HS-27A (cell line): ENCODE data around the gene CHN2.
"Not testable (repeated sequence)": the region's sequence is repeated elsewhere in the genome, so short reads cannot be mapped to it uniquely, and the experiment has no call there.

ENCODE experiments used
- DNase-seq: peaks from one replicate; pipeline ENCODE4 v3.0.0-alpha.2; 2012; ENCODE audit warnings: low read depth, missing footprints

Gene CHN2

DNA sequence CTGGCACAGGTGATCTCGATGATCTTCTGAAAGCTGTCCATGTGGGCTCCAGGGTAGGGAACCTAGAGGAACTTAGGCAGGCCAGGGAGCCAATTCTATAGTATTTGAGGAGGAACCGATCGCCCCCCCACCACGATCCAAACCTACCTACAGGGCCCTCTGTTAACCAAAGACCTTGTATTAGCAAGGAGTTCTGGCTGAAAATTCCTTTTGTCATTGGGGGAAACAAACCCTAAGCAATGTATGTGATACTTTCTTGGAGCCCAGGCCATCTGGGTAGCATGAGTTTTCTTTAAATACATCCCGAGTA is 62.1 kb downstream of the CHN2 start:
- DNase-seq: no peak

DNA sequence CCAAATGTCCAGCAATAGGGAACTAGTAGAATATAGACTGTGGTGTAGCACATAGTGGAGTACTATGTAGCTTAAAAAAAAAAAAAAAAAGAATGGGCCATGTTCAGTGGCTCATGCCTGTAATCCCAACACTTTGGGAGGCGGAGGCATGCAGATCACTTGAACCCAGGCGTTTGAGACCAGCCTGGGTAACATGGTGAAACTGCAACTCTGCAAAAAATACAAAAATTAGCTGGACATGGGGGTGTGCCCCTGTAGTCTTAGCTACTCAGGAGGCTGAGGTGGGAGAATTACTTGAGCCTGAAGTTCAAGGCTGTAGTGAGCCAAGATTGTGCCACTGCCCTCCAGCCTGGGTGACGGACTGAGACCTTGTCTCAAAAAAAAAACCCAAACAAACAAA is 64.4 kb downstream of the CHN2 start:
- no peak for DNase-seq

DNA sequence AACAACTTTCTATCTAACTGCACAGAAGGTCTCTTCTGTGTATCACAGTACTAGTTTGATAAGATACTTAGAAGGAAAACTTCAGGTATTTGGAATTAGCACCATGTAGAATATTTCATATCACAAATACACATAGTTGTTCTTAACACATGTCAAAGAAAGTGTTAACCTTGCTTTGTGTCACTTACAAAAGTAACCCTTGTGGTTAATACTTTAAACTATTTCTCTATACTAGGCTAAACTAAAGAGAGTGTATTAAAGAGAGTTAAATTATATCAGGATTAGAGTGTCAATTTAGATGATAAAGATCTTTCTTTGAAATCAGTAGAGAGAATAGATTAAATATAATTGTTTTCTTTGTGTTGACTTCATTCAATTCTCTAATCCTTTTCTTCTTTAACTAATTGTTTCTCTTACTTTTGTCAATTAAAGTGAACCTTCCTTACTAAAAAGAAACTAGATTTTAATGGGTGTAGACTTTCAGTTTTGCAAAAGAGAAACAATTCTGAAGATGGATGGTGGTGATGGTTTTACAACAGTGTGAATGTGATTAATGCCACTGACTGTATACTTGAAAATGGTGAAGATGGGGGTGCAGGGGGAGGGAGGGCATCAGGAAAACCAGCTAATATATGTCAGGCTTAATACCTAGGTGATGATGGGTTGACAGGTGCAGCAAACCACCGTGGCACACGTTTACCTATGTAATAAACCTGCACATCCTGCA is 67.8 kb downstream of the CHN2 start:
- no peak for DNase-seq

DNA sequence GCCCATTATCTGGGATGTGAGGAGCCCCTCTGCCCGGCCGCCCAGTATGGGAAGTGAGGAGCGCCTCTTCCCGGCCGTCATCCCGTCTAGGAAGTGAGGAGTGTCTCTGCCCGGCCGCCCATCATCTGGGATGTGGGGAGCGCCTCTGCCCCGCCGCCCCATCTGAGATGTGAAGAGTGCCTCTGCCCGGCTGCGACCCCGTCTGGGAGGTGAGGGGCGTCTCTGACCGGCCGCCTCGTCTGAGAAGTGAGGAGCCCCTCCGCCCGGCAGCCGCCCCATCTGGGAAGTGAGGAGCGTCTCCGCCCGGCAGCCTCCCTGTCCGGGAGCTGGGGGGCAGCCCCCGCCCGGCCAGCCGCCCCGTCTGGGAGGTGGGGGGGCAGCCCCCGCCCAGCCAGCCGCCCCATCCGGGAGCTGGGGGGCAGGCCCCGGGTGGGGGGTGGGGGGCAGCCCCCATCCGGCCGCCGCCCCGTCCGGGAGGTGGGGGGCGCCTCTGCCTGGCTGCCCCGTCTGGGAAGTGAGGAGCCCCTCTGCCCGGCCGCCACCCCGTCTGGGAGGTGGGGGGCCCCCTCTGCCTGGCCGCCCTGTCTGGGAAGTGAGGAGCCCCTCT is 69.1 kb downstream of the CHN2 start:
- not testable (repeated sequence) for DNase-seq

DNA sequence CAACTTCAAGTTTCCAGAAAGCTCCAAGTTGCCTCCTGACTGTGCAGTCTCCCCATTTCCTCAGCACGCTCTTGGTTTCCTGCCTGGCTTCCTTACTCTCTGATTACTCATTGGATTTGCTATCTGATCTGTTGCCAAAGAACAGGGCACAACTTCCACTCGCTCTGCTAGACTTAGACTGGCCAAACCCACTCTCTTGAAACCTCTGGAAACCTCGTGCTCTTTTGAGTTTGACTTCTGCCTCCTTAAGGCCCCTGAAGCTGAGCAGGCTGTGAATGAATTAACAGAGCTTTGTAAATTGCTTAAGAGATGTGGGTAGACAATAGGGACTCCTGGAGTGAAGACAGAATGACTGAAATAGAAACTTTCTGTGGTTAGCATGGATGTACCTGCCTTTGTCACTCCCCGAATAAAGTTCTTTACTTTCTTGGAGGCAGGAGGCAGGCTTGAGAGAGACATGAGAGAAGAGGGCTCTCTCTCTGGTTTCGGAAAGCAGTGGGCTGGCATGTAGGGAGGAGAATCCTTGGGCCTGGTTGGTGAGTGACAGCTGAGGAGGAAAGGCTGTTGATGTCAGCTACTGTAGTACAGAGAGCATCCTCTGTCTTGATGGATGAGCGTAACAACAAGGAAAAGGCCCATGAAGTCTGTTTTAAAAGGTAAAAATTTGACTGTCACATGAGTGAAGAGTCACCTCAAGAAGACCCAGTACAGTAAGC is 70.8 kb downstream of the CHN2 start:
- no peak for DNase-seq

DNA sequence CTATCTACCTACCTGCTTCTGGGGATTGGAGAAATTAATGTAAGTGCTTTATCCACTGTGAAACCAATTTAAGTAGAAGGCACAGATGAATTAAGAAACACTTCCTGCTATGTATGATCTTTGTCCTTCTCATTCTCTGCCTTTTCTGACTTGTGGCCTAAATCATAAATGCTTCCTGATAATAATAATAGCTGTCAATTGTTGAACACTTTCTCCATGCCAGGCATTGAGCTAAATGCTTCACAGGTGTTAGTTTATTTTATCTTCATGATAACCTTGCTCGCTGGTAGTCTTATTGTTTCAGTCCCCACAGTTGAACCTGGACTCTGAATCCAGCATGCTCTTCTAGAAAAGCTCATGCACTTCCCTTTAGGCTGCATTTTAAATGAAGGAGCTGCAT is 75.4 kb downstream of the CHN2 start:
- no peak for DNase-seq

DNA sequence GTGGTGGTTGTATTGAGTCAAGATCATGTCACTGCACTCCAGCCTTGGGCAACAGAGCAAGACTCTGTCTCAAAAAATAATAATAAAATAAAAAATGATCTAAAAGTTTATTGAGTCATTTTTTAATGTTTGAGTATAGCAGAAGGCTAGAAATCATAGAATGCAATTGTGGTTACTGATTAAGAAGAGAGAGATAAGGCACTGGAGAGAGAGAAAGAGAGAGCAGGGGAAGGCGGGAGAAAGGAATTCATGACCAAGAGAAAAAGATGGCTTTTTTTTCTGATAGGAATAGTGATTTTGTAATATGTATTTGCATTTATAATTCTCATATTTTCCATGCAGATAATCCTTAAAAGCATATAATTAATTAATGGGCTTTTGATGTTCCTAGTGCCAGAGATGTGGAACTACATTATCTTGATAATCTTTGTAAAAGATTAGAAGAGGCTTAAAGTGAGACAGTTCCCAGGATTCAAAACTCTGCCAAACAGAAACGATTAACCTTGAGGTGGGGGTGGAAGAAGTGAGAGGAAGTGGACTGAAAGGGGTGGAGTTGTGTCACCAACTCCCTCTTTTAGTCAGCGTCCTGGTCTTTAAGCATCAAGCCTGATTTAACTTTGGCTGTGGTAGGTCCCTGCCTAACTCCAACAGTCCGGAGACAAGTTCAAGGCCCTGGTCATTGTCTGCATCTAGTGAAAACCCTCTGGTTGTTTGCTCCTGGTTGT is 76.2 kb downstream of the CHN2 start:
- DNase-seq: no peak

DNA sequence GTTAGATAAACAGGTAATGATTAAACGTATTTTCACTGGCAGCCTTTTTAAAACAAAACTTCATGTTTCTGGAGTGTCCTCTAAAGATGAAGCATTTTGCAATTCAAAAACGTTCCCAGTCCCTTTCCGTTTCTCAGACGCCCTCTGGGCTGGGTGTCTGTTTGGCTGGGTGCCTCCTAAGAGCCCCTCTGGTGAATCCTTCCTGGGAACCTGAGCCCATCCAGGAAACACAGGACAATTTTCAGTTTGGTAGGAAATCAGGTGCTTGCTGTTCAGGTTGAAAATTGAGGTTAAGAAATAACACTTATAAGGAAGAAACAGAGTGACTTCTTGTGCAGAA is 76.7 kb downstream of the CHN2 start:
- DNase-seq: no peak

DNA sequence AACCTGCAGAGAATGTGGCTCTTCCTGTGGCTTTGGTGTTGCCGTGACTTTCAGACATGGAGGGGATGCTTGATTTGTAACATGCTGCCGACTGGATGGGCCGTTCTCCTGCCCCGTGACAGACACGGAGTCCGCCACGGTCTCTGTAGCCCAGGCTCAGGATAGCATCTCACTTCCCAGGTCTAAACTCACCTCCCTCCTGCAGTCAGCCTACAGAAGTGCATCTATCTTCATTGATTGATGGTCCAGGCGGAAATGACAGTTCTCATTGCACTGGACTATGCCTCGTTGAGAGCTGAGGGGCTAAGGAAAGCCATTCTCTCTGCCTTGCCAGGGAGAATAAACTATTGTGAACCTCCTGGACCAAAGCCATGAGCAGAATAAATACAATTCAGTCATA is 77.5 kb downstream of the CHN2 start:
- DNase-seq: no peak

DNA sequence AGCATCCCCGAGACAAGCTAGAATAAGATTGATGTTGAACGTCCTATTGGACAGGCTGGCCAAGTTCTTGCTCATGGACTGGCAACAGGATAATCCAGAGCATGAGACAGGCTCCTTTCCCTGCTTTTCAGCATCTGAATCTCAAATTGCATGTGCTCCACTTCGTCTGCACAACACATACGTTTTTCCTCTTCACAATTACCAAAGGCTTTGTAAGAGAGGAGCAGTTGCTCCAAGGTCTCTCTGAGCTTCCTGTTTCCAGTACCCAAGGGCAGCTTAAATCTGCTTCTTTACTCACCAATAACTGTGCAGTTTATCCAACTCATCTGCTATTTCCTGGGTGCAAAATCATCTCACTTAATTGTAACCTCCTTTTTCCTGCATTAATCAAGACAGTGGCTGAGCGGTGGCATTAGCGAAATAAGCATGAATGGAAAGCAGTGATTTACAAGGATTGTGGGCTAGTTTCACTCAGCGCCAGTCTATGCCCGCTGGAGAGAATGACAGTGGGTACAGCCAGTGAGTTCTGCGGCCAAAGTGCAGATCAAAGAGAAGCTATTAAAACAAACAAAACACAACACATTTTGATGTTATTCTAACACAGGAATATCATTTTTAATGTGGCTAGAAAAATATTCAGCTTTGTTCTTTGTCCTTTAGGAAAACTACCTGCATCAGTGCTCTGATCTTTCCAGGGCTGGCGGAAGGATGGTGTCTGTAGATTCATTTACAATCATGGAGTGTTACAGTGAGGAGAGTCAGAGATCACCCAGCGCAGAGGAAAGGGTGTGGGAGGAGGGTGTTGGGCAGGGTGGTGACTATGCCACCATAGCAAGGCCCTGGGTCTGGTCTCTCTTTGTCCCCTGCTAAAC is 79.8 kb downstream of the CHN2 start:
- DNase-seq: no peak

DNA sequence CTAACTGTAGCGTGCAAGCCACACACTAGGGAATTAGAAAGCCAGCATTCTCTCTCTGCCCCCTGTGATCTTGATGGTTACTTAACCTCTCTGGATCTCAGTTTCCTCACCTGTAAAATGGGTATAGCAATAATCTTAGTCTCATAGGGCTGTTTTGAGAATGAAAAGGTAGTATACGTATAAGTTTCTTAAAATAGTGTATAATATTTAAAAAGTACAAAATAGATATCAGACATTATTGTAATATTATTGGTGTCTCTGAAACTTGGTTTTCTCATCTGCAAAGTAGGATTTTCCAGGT is 80.4 kb downstream of the CHN2 start:
- DNase-seq: no peak

DNA sequence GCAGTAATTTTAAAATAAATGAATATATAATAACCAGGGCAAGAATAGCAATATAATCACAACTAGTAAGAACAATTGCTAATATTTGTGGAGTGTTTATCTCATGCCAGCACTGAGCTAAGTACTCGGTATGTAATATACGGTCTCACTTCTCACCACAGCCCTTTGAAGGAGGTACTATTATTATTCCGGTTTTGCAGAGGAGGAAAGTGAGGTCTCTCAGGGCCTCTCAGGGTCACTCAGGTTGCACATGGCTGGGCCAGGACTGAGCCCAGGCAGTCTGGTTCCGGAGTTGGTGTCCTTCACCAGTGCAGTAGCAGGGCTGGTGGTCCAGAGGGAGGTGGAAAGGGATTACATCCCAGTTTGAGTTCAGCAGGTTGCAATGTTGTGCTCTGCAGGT is 80.9 kb downstream of the CHN2 start:
- no peak for DNase-seq

DNA sequence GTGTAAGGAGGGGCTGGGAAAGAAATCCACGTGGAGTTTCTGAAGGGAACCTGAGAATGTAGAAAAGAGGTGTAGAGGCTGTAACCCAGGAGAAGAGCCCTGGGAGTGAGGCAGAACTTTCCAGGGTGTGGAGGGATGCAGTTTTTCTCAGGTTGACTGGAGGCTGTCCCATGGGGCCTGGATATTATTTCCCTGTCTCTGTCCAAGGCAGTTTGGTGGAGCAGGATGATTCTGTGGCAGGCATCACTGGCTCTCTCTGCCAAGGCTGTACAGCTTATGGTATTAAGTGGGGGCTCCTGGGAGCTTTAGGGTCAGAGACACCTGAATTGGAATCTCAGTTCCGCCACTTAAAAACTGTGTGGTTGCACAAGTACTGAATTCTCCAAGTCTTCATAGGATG is 81.6 kb downstream of the CHN2 start:
- no peak for DNase-seq

DNA sequence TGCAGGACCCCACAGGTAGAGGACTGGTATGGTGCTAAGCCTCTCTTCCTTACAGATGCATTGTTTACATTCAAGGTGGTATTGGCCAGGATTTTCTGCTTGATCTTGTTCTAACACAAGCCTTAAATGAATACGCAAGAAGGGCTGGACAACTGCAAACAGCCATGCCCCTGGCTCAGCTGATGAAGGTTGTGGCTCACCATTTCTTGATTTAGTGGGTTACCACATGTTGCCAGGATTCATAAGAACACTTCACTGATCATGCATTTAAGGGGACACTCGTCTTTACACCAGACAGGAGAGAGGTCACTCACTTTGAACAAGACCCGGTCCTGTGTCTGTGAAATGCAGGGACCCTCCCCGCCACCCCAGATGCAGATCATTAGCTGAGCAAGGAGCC is 82.2 kb downstream of the CHN2 start:
- DNase-seq: no peak

DNA sequence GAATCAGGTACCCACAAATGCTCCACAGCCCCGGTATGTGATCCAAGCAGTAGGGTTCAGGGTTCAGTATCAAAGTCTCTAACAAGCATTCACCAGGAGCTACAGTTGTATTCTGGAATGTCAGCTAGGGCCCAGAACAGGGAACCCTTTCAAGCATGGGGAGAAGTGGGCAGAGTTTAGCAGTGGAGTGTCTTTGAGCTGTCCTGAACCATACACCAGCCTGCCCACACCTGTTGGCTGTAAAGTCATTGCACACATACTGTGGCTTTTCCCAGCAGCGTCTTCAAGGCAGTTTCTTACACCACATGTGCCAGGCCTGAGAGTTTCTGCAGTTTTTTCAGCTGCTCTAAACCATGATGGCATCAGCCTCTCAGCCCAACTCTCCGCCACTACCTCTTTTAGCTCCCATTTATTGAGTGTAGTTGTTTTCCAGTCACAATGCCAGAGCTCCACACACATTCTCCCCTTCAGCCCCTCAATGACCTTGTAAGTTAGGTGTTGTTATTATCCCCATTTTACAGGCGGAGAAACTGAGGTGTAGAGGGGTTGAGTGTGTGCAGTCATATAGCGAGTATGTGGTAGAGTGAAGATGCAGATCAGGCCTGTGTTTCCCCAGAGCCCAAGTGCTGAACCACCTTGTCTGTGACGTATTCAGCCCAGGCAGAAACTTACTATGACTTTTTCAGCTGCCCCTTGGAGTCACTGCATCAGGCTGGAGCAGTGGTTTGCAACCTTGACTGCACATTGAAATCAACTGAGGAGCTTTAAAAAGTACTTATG is 83.1 kb downstream of the CHN2 start:
- DNase-seq: no peak

DNA sequence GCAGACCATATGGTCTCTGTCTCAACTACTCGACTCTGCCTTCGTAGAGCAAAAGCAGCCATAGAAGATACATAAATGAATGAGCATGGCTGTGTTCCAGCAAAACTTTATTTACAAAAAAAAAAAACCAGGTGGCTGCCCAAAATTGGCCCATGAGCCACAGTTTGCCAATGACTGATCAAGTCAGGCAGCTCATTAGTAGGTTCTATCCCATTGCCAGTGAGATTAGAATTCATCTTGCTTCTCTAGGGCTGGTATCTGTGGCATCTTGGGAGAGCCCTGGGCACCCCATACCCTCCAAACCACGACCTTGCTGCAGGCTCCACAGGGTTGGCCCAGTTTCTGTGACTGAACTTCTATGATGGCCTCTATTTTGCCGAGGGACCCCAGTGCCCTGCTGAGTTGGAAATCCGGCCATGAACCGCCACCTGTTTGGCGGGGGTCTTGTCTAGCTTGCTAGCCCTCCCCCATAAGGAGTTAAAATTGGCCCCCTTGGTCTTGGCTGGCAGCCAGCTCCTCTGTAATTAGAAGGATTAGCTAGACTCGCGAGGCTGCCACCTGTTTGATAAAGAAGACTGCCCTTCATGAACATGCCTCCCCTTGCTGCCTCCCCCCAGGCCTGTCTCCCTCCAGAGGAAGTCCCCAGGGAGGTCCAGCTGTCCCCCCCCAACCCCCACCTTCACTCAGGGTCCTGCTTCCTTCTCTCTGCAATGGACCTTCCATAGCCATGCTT is 83.9 kb downstream of the CHN2 start:
- DNase-seq: no peak

DNA sequence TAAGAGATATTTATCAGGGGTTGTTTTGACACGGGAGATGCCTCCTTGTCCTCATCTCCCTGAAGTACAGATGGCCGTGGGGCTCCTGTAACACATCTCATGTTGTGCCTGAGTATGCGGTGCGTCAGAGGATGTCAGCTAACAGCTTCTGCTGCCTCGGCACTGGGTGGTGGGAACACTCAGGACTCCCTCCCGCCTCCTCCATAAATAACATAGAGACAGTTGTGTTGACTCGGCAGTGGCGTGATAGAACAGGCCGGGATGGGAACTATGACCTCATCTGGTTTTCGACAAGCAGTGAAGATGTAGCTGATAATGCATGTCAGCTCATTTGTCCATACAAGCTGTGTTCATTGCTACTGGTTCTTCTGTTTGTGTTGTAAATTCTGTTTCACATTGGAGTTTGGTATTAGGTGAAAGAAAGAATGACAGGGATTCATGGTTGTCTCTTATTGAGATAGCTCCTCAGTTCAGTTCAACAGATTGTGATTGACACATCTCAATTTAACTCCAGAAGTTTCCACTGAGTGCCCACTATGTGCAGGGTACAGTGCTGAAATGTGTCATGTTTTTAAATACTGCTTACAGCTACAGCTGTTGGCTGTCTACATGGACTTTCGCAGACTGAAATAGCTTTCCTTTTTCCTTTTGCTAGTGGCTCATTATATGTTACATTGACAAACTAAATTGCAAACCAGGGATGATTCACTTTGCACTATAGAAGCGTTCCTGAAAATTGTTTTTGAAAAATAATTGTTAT is 87.4 kb downstream of the CHN2 start:
- no peak for DNase-seq

DNA sequence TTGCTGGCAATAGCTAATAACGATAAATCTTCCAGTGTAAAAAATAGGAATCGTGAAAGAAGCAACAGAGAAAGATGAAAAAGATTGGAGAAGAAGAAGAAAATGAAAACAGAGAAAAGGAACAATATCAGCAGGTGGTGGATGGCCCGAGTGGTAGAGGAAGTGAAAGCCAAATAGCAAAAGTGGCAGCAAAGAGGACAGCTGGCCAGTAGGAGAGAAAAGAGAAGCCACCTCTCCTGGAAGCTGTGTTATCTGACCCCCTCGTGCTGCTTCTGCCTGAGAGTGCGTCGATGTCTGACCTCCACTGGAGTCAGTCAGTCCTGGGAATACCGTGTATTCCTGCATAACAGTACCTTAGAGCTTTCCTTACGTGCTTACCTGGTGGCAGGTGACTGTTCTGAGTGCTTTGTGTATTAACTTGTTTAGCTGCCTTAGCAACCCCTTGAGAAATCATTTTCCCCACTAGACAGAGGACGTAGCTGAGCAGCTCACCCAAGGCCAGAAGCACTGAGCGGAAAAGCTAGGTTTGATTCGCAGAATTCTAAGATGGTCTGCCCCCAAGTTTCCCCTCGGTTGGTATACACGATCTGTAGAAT is 88.3 kb downstream of the CHN2 start:
- no peak for DNase-seq

DNA sequence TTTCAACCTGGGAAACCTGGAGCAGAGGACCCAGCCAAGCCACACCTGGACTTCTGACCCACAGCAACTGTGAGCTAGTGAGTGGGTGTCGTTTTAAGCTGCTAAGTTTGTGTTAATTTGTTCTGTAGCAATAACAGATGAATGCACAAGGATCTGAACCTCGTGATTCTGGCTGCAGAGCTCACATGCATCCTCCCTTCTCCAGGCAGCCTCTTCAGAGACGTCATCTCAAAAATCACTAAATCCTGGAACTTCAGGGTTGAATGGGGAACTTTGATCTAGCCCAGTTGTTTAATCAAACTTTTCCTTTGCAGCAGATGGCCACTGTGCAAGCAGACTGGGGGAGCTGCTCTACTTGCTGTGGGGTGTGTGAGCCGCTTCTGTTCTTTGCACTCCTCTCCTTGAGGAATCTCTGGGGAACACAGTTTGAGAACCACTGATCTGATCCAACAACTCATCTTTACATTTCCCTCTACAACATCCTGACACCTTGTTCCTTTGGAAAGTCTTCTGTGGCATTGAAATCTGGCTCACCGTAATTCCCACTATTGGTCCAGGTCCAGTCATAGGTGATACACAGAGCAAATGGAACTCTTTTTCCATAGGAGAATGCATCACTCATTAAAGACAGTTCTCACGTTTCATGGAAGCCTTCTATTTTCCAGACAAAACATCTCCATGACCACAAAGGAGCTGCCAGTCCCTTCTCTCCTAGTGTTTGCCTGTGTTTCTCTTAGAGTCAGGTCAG is 90.3 kb downstream of the CHN2 start:
- DNase-seq: no peak
